Peyer's patch (tissue), 4 donors: Measurements from ENCODE around the gene IFNAR1. TPM values are rescaled to one million over a fixed set of nuclear protein-coding genes. Genes with fewer than 3 reads are reported as not detected.

Experiments used
- DNase-seq, 3 donors: peaks; one replicate each; pipeline ENCODE4 v3.0.0-alpha.2; 2017 to 2019
- H3K27ac ChIP-seq, 4 donors: fragments of 200-600 bp; sonication (generic); one replicate each; pipeline ENCODE4 v1.5.1; 2016 to 2019
- H3K27me3 ChIP-seq, 2 donors: fragments of 200-600 bp; sonication (generic); one replicate each; pipeline ENCODE4 v1.5.1; 2019
- H3K36me3 ChIP-seq, 3 donors: fragments of 200-600 bp; sonication (generic); one replicate each; pipeline ENCODE4 v1.5.1; 2016 to 2019
- H3K4me1 ChIP-seq, 4 donors: fragments of 200-600 bp; sonication (generic); one replicate each; pipeline ENCODE4 v1.5.1; 2016 to 2019
- H3K4me3 ChIP-seq, 4 donors: fragments of 200-600 bp; sonication (generic); 1 replicate in 3 of 4; 2 replicates in 1 of 4; pipeline ENCODE4 v1.5.1; 2016 to 2019; ENCODE audit warnings: mild to moderate bottlenecking in 1 of 4
- H3K9me3 ChIP-seq, 4 donors: fragments of 200-600 bp; sonication (generic); one replicate each; pipeline ENCODE4 v1.5.1; 2016 to 2019; ENCODE audit warnings: mild to moderate bottlenecking in 1 of 4
- CTCF ChIP-seq, 6 experiments: fragments of 450-650 bp in 4 of 6; fragments of 200-600 bp in 2 of 6; sonication (generic) in 1 of 6; IDR thresholded peaks; one replicate each; pipeline ENCODE4 v1.5.1; 2017 to 2019; ENCODE audit warnings: antibody characterized with exemption in 6 of 6, mild to moderate bottlenecking in 3 of 6, moderate library complexity in 1 of 6
- POLR2A ChIP-seq, 2 donors: fragments of 450-650 bp; IDR thresholded peaks; one replicate each; pipeline ENCODE4 v1.5.1; 2017; ENCODE audit warnings: antibody characterized with exemption in 2 of 2, mild to moderate bottlenecking in 2 of 2, moderate library complexity in 2 of 2
- total RNA-seq, 4 donors: library from RNA; depleted of rRNA; stranded (reverse); fragments of >200 nt; gene quantifications; one replicate each; pipeline ENCODE4 v1.1.0, GENCODE V29; 2016

Gene IFNAR1
- total RNA-seq, 4 donors from 2014 or later = 14.9 to 23.1 (median 21.9) TPM

- H3K4me3 ChIP-seq = no peak overlapping the region
- H3K4me1 ChIP-seq = no peaks in the 10 kb centered on the region
- DNase-seq = no peak
- no peaks in the 10 kb centered on the region for H3K36me3 ChIP-seq
- no peaks in the 10 kb centered on the region for H3K9me3 ChIP-seq
- H3K27me3 ChIP-seq = no peaks in the 10 kb centered on the region
- TF ChIP-seq CTCF (IDR thresholded peaks at IDR 0.05) = no peak
- no peak for TF ChIP-seq POLR2A (IDR thresholded peaks at IDR 0.05)
- H3K27ac ChIP-seq = no peak overlapping the region
Measured at GRCh38 chr21:33396951-33397350, 72.2 kb downstream of the IFNAR1 start.

- H3K4me3 ChIP-seq = no peak overlapping the region
- TF ChIP-seq POLR2A (IDR thresholded peaks at IDR 0.05) (no peak), CTCF (IDR thresholded peaks at IDR 0.05) (no peak)
- no peaks in the 10 kb centered on the region for H3K9me3 ChIP-seq
- no peaks in the 10 kb centered on the region for H3K36me3 ChIP-seq
- H3K27ac ChIP-seq = no peak overlapping the region
- no peaks in the 10 kb centered on the region for H3K27me3 ChIP-seq
- DNase-seq = no peak
- H3K4me1 ChIP-seq = peaks cover 0 to 4% (median 0%) of the 10 kb centered on the region in 4 donors
Measured at GRCh38 chr21:33397717-33398116, 72.9 kb downstream of the IFNAR1 start.

GRCh38 chr21:33398361-33398760 is 73.6 kb downstream of the IFNAR1 start:
- TF ChIP-seq CTCF (IDR thresholded peaks at IDR 0.05) (no peak), POLR2A (IDR thresholded peaks at IDR 0.05) (no peak)
- Histone ChIP-seq H3K27ac (no peak overlapping the region), H3K9me3 (no peaks in the 10 kb centered on the region), H3K27me3 (no peaks in the 10 kb centered on the region), H3K4me1 (peaks cover 0 to 4% (median 0%) of the 10 kb centered on the region in 4 donors), H3K36me3 (no peaks in the 10 kb centered on the region), H3K4me3 (no peak overlapping the region)
- DNase-seq = no peak

GRCh38 chr21:33401630-33401992 is 76.8 kb downstream of the IFNAR1 start:
- Histone ChIP-seq H3K27me3 (no peaks in the 10 kb centered on the region), H3K9me3 (no peaks in the 10 kb centered on the region), H3K27ac (peak overlapping the region in 1 of 4 donors; percentile 96), H3K4me3 (no peak overlapping the region), H3K4me1 (peaks cover 0 to 23% (median 9%) of the 10 kb centered on the region in 4 donors), H3K36me3 (no peaks in the 10 kb centered on the region)
- TF ChIP-seq CTCF (IDR thresholded peaks at IDR 0.05) (no peak), POLR2A (IDR thresholded peaks at IDR 0.05) (no peak)
- no peak for DNase-seq

GRCh38 chr21:33402001-33402979 is 77.5 kb downstream of the IFNAR1 start:
- Histone ChIP-seq H3K27me3 (no peaks in the 10 kb centered on the region), H3K4me3 (peak overlapping the region; percentile 85 to 97 (median 94)), H3K4me1 (peaks cover 0 to 29% (median 9%) of the 10 kb centered on the region in 4 donors), H3K9me3 (no peaks in the 10 kb centered on the region), H3K36me3 (no peaks in the 10 kb centered on the region), H3K27ac (peak overlapping the region; percentile 96 to 99 (median 98))
- TF ChIP-seq CTCF (IDR thresholded peaks at IDR 0.05) = no peak
- peak in 1 of 2 donors; percentile 32 for TF ChIP-seq POLR2A (IDR thresholded peaks at IDR 0.05)
- DNase-seq = peak; percentile 50 to 78 (median 63)
